ENCODE data around the gene NUAK2. TPM values are rescaled to one million over a fixed set of nuclear protein-coding genes. Genes with fewer than 3 reads are reported as not detected.
A peak's percentile ranks its signal among the peaks of the same experiment; 100 is the strongest.
"Not testable (repeated sequence)": the region's sequence is repeated elsewhere in the genome, so short reads cannot be mapped to it uniquely, and the experiment has no call there.

The NUAK2 gene
- total RNA-seq, 1 donor from 2014 or later, result 140 TPM

DNA sequence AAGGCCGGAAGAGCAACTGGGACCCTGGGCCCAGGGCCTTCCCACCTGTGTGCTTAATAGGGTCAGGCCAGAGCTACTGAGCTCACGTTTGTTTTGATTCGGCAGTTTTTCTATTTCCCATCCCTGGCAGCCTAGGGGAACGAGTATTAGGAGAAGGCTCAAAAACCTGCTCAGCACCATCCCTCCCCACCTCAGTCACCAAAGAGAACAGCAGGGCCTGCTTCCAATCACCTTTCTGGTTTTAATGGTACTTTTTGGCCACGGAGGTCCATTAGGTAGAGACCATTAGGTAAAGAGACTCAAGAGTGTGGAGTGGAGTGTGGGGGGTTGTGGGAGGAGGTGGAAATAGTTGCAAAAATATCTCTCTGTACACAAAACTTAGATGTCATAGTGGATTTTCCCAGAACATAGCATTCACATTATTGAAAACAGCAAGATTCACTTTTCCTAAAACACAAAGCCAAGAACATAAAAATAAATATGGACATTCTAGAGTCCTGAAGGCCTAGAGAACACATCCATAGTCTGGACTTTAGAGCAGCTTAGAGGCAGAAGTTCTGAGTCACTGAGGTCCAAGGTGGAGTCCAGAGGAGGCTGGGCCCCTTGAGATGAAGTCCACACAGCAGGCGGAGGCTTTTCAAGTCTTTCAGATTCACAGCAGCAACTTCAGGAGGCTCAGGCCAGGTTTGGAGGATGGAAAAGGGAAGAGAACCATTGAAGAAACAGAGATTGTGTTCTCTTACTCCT is 19.5 kb downstream of the NUAK2 start:
- no peak for DNase-seq (ENCODE audit: low read depth)
- H3K36me3 ChIP-seq (ENCODE audit: control insufficient read depth, insufficient read depth, low read length), result peaks cover 6% of the 10 kb centered on the region
- H3K27me3 ChIP-seq (ENCODE audit: control insufficient read depth, insufficient read depth, low read length), result no peaks in the 10 kb centered on the region
- TF ChIP-seq, protein P1, sequence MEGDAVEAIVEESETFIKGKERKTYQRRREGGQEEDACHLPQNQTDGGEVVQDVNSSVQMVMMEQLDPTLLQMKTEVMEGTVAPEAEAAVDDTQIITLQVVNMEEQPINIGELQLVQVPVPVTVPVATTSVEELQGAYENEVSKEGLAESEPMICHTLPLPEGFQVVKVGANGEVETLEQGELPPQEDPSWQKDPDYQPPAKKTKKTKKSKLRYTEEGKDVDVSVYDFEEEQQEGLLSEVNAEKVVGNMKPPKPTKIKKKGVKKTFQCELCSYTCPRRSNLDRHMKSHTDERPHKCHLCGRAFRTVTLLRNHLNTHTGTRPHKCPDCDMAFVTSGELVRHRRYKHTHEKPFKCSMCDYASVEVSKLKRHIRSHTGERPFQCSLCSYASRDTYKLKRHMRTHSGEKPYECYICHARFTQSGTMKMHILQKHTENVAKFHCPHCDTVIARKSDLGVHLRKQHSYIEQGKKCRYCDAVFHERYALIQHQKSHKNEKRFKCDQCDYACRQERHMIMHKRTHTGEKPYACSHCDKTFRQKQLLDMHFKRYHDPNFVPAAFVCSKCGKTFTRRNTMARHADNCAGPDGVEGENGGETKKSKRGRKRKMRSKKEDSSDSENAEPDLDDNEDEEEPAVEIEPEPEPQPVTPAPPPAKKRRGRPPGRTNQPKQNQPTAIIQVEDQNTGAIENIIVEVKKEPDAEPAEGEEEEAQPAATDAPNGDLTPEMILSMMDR (IDR thresholded peaks at IDR 0.05; ENCODE audit: insufficient read depth, low read length, poor library complexity, severe bottlenecking), result no peak
- no peak overlapping the region for H3K4me3 ChIP-seq (ENCODE audit: low read depth, low read length)

DNA sequence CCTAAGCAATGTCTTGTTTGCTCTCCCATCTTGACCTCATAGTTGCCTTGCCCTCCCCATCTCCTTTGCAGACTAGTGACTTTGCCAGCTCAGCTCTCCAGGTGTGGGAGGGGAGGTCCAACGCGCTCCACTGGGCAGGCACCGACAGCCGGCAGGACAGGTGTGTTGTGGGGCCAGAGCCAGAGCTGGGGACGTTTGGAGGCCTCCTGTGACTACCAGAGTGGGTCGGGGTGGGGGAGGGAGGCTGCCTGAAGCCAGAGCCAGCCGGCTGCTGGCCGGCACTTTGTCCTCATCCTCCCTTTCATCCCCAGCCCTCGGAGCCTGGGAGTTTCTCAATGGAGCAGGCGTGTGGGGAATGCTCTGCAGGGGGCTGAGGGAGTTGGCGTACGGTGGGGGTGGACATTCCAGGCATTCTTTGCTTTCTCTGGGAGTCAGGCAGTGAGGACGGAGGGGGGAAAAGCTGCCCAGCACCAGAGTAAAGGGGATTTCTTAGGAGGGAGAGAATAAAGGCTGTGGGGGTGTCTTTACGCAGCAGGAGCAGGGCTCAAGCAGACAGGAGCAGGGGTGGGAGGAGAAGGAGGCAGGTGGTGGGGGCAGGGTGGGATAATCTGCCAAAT is 20.2 kb downstream of the NUAK2 start:
- peak; percentile 90 for DNase-seq (ENCODE audit: low read depth)
- TF ChIP-seq, protein P1 (IDR thresholded peaks at IDR 0.05; ENCODE audit: insufficient read depth, low read length, poor library complexity, severe bottlenecking), result no peak
- H3K4me3 ChIP-seq (ENCODE audit: low read depth, low read length), result no peak overlapping the region

DNA sequence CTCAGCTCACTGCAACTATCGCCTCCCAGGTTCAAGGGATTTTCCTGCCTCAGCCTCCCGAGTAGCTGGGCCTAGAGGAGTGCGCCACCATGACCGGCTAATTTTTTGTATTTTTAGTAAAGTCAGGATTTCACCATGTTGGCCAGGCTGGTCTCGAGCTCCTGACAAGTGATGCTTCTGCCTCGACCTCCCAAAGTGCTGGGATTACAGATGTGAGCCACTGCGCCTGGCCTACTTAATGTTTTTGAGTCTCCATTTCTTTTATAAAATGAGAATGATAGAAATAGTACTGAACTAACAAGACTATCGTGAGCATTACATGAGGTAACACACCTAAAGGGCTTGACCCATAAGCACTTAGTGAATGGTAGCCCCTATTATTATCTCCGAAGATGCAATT is 21.4 kb downstream of the NUAK2 start:
- Histone ChIP-seq H3K36me3 (ENCODE audit: control insufficient read depth, insufficient read depth, low read length) (peaks cover 5% of the 10 kb centered on the region), H3K4me3 (ENCODE audit: low read depth, low read length) (no peak overlapping the region), H3K27me3 (ENCODE audit: control insufficient read depth, insufficient read depth, low read length) (no peaks in the 10 kb centered on the region)
- DNase-seq (ENCODE audit: low read depth), result no peak
- TF ChIP-seq, protein P1 (IDR thresholded peaks at IDR 0.05; ENCODE audit: insufficient read depth, low read length, poor library complexity, severe bottlenecking), result no peak

More for the DNA sequence above, 20.2 kb downstream of the NUAK2 start:
- Histone ChIP-seq H3K36me3 (ENCODE audit: control insufficient read depth, insufficient read depth, low read length) (peaks cover 5% of the 10 kb centered on the region), H3K27me3 (ENCODE audit: control insufficient read depth, insufficient read depth, low read length) (no peaks in the 10 kb centered on the region)

DNA sequence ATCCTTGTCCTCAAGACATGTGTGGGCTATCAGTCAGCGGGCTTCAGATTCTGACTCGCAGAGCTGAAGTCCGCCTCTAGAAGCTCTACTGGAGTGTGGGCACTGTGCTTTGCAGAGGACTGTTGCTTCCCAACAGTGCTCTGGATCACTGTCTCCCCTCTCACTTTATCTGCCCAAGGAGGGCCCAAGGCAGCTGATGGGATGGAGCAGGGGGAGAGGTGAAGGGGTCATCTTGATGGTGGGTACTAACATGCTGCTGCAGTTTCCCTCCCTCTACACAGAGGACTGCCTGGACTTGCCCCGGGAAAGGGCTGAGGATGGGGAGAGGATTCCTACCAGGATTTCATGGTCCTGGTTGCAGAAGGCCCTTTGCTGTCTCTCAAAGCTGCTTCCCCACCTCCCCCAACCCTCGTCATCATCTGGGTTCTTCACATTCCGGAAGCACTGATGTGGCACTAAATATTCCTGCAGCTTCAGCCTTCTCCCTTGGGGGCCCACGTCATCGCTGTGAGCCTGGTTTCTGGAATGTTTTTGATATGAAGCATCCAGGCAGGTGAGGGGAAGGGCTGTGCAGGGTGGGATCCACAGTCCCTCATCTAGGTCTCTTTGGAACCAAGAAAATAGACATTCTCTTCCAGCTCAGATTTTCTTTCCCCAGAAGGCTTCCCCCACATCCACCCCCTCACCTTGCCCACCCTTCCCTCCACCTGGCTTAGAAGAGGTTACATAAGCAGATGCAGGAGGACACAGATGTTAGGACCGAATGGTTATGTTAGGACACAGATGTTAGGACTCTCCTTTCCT is 23.2 kb downstream of the NUAK2 start:
- Histone ChIP-seq H3K27me3 (ENCODE audit: control insufficient read depth, insufficient read depth, low read length) (no peaks in the 10 kb centered on the region), H3K4me3 (ENCODE audit: low read depth, low read length) (no peak overlapping the region), H3K36me3 (ENCODE audit: control insufficient read depth, insufficient read depth, low read length) (peaks cover 4% of the 10 kb centered on the region)
- TF ChIP-seq, protein P1 (IDR thresholded peaks at IDR 0.05; ENCODE audit: insufficient read depth, low read length, poor library complexity, severe bottlenecking), result no peak
- DNase-seq (ENCODE audit: low read depth), result peak; percentile 95

DNA sequence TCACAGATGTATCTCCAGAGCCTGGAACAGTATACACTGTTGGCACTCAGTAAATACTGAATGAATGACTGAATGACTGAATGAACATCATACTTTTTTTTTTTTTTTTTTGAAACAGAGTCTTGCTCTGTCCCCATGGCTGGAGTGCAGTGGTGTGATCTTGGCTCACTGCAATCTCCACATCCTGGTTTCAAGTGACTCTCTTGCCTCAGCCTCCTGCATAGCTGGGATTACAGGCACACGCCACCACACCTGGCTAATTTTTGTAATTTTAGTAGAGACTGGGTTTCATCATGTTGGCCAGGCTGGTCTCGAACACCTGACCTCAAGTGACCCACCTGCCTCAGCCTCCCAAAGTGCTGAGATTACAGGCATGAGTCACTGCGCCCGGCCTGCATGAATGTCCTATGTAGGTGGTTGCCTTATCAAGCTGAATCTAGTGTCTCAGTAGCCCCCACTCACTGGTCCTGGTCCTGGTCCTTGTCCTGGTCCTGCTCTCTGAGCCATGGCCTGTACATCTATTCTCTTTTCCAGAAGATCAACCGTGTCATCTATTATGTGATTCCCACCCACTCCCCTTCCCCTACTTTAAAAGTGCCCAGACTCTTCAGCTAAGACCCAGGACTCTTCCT is 23.9 kb downstream of the NUAK2 start:
- H3K4me3 ChIP-seq (ENCODE audit: low read depth, low read length); H3K27me3 ChIP-seq (ENCODE audit: control insufficient read depth, insufficient read depth, low read length); DNase-seq (ENCODE audit: low read depth); H3K36me3 ChIP-seq (ENCODE audit: control insufficient read depth, insufficient read depth, low read length): not testable (repeated sequence)

DNA sequence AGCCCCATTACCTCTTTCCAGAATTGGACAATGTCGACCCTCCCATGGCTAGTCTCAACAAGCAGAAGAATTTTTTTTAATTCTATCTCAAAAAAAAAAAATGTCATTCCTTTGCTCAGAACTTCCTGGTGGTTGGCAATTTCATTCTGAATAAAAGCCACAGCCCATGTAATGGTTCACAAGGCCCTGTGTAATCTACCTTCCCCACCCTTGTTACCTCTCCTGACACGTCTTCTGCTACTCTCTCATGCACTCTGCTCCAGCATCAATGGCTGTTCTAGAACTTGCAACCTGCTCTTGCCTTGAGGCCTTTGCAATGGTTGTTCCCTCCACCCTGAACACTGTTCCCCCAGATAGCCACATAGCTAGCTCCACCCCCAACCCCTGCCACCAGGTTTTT is 25.4 kb downstream of the NUAK2 start:
- Histone ChIP-seq H3K36me3 (ENCODE audit: control insufficient read depth, insufficient read depth, low read length) (no peaks in the 10 kb centered on the region), H3K27me3 (ENCODE audit: control insufficient read depth, insufficient read depth, low read length) (no peaks in the 10 kb centered on the region), H3K4me3 (ENCODE audit: low read depth, low read length) (no peak overlapping the region)
- no peak for DNase-seq (ENCODE audit: low read depth)
- TF ChIP-seq, protein P1 (IDR thresholded peaks at IDR 0.05; ENCODE audit: insufficient read depth, low read length, poor library complexity, severe bottlenecking), result no peak

Measured in kidney epithelial cell (primary cell).